K562 (cell line): Measurements from ENCODE around the gene CSH1. TPM values are rescaled to one million over a fixed set of nuclear protein-coding genes. Genes with fewer than 3 reads are reported as not detected.
A peak's percentile ranks its signal among the peaks of the same experiment; 100 is the strongest.
"Not testable (repeated sequence)": the region's sequence is repeated elsewhere in the genome, so short reads cannot be mapped to it uniquely, and the experiment has no call there.

ENCODE experiments used
- ATAC-seq: fragments of 200-7000 bp; cut with Tn5 transposase; 3 replicates; pipeline ENCODE4 v1.9.1; 2020; ENCODE audit warnings: moderate library complexity
- BruUV-seq: library from RNA; stranded (reverse); fragments of 400-500 nt; replicated peaks from 2 replicates; lab custom pipeline; 2021; lab: Mats Ljungman, UMichigan
- CTCF ChIA-PET: fragments of 300-600 bp; formaldehyde crosslinking; extraction: SDS; loops from one replicate; lab custom pipeline; 2021; ENCODE audit warnings: low intra/inter-chr PET ratio; lab: Yijun Ruan, JAX
- POLR2A ChIA-PET: fragments of 300-600, 350-650 bp; sonication (Branson Sonifier 250); formaldehyde crosslinking; extraction: SDS; loops from one replicate; lab custom pipeline; 2021; ENCODE audit warnings: antibody characterized with exemption, inconsistent platforms; lab: Yijun Ruan, JAX
- DNase-seq, 4 experiments: peaks; one replicate each; pipeline versions ENCODE4 v3.0.0 to v3.0.0-alpha.2; 2011 to 2018; ENCODE audit warnings: low spot score in 3 of 4, mixed read lengths in 3 of 4; ENCODE audit errors: extremely low read depth in 1 of 4
- FAIRE-seq: peaks from 2 replicates; lab custom pipeline; 2011; peaks lifted over from hg19 to GRCh38; lab: Jason Lieb, UNC
- H2AFZ ChIP-seq: 2 replicates; pipeline ENCODE4 v1.6.0; 2011; ENCODE audit warnings: low read depth, low read length, control low read depth, inconsistent platforms
- H3K27ac ChIP-seq: fragments of 200-600 bp; 3 replicates; pipeline ENCODE4 v1.8.0; 2011; ENCODE audit warnings: low read depth, mild to moderate bottlenecking, control low read depth, inconsistent platforms, low read length, moderate library complexity, mixed read lengths; ENCODE audit errors: extremely low read depth
- H3K27me3 ChIP-seq, 2 experiments: fragments of 300-600 bp in 1 of 2; 2 replicates in 1 of 2; 3 replicates in 1 of 2; pipeline versions ENCODE4 v1.6.0 to v1.8.0; 2011; ENCODE audit warnings: inconsistent platforms in 2 of 2, low read length in 2 of 2, mild to moderate bottlenecking in 1 of 2, mixed read lengths in 1 of 2, moderate library complexity in 1 of 2; ENCODE audit not compliant: control insufficient read depth in 2 of 2, insufficient read depth in 2 of 2
- H3K36me3 ChIP-seq: fragments of 300-600 bp; 3 replicates; pipeline ENCODE4 v1.8.0; 2011; ENCODE audit warnings: mild to moderate bottlenecking, low read length, inconsistent platforms; ENCODE audit not compliant: control insufficient read depth, insufficient read depth
- H3K4me1 ChIP-seq, 2 experiments: fragments of 200-600 bp in 1 of 2; replicated peaks in 1 of 2; 2 replicates in 1 of 2; 3 replicates in 1 of 2; pipeline versions ENCODE4 v1.5.1 to v1.8.0; 2011; ENCODE audit warnings: inconsistent platforms in 2 of 2, low read length in 2 of 2, mild to moderate bottlenecking in 1 of 2, mixed read lengths in 1 of 2, moderate library complexity in 1 of 2; ENCODE audit not compliant: control insufficient read depth in 2 of 2, insufficient read depth in 2 of 2
- H3K4me2 ChIP-seq: 2 replicates; pipeline ENCODE4 v1.6.1; 2011; ENCODE audit warnings: low read length, control low read depth, inconsistent platforms, mixed read lengths; ENCODE audit not compliant: insufficient read depth
- H3K4me3 ChIP-seq: fragments of 200-600 bp; sonication (generic), shearing (Covaris generic); 2 replicates; pipeline ENCODE4 v1.5.1; 2016; ENCODE audit warnings: control low read depth, inconsistent platforms
- H3K79me2 ChIP-seq: fragments of 200-600 bp; 3 replicates; pipeline ENCODE4 v1.8.0; 2011; ENCODE audit warnings: low read length, inconsistent platforms; ENCODE audit not compliant: control insufficient read depth, insufficient read depth
- H3K9ac ChIP-seq, 2 experiments: 2 replicates each; pipeline versions ENCODE4 v1.6.0 to v1.6.1; 2011; ENCODE audit warnings: low read depth in 2 of 2, low read length in 2 of 2, control low read depth in 1 of 2, inconsistent platforms in 1 of 2, mild to moderate bottlenecking in 1 of 2, mixed read lengths in 1 of 2; ENCODE audit not compliant: insufficient read depth in 1 of 2
- H3K9me1 ChIP-seq: one replicate; pipeline ENCODE4 v1.6.0; 2011; ENCODE audit warnings: inconsistent platforms, mild to moderate bottlenecking, low read length, moderate library complexity; ENCODE audit not compliant: control insufficient read depth, insufficient read depth
- H3K9me3 ChIP-seq: replicated peaks from 2 replicates; pipeline ENCODE4 v1.5.1; 2011; ENCODE audit warnings: low read depth, low read length, inconsistent platforms; ENCODE audit not compliant: control insufficient read depth, insufficient read depth
- H4K20me1 ChIP-seq: replicated peaks from 2 replicates; pipeline ENCODE4 v1.6.1; 2011; ENCODE audit warnings: low read length, inconsistent platforms, mixed read lengths; ENCODE audit not compliant: control insufficient read depth, insufficient read depth
- ADNP ChIP-seq: fragments of 200-800 bp; sonication (Bioruptor generic); IDR thresholded peaks from 2 replicates; pipeline ENCODE4 v1.6.1; 2016; ENCODE audit warnings: missing genetic modification characterization, missing compliant biosample characterization
- BCOR ChIP-seq: fragments of 450-650 bp; IDR thresholded peaks from 2 replicates; pipeline ENCODE4 v1.6.1; 2016
- ESRRA ChIP-seq: fragments of 450-650 bp; IDR thresholded peaks from 2 replicates; pipeline ENCODE4 v1.6.1; 2014; ENCODE audit warnings: low read depth, mild to moderate bottlenecking, moderate library complexity, borderline replicate concordance
- KDM1A ChIP-seq, 2 experiments: fragments of 450-650 bp; IDR thresholded peaks; 2 replicates each; pipeline ENCODE4 v1.6.1; 2016; ENCODE audit warnings: mild to moderate bottlenecking in 2 of 2
- RBM25 ChIP-seq: fragments of 200-400 bp; formaldehyde crosslinking; IDR thresholded peaks from 2 replicates; pipeline ENCODE4 v1.6.1; 2018; ENCODE audit warnings: low read length, low read depth, moderate library complexity; ENCODE audit not compliant: severe bottlenecking
- WGBS: fragments of 100-300 bp; shearing (Covaris generic); methylation state at CpG from one replicate; pipeline ENCODE4 v1.1.6; 2016; ENCODE audit warnings: low coverage, mixed read lengths; ENCODE audit not compliant: insufficient coverage; ENCODE audit errors: missing lambda C conversion rate; 5-methylcytosine and 5-hydroxymethylcytosine counted together
- in situ Hi-C: fragments of 300-500 bp; cut with MboI; formaldehyde crosslinking; loops from 4 replicates; pipeline ENCODE4 v1.15.0; 2018; ENCODE audit warnings: inconsistent platforms, mixed read lengths
- intact Hi-C: fragments of 100-400 bp; cut with micrococcal nuclease; formaldehyde crosslinking; loops from 2 replicates; pipeline ENCODE4 v1.14.2; 2022
- polyA plus RNA-seq, 8 experiments: library from polyadenylated mRNA; depleted of rRNA in 4 of 8; stranded (reverse) in 5 of 8; unstranded in 3 of 8; fragments of >200 nt; fragmentation: Nextera tagmentation in 2 of 8; fragmentation: Illumina TruSeq in 1 of 8; extraction: Ambion mirVana in 2 of 8; extraction: Trizol in 1 of 8; gene quantifications; 2 replicates each; pipeline versions ENCODE4 v1.2.1 to v1.2.3, GENCODE V29; 2011 to 2014; ENCODE audit warnings: inconsistent platforms in 1 of 8, missing spikeins in 1 of 8
- total RNA-seq, 7 experiments: library from RNA; depleted of rRNA in 6 of 7; stranded (reverse); fragments of >200 nt in 6 of 7; fragmentation: Illumina TruSeq in 2 of 7; extraction: Trizol in 2 of 7; gene quantifications; 2 replicates each; pipeline versions ENCODE4 v1.2.1 to v1.2.3, GENCODE V29; 2011 to 2021; ENCODE audit warnings: low replicate concordance in 1 of 7

Gene CSH1
- total and polyA plus RNA-seq, 9 of the 15 experiments (the other 6 are each of a cell fraction or from before 2014, with no cell fraction given): not detected

GRCh38 chr17:63874693-63875092 is 21.7 kb downstream of the CSH1 start:
- H3K9ac ChIP-seq, FAIRE-seq, H3K4me3 ChIP-seq, H3K4me2 ChIP-seq, BruUV-seq, ATAC-seq, intact Hi-C loops, H4K20me1 ChIP-seq, CTCF ChIA-PET, H3K36me3 ChIP-seq, POLR2A ChIA-PET, H3K27ac ChIP-seq, DNase-seq, H3K4me1 ChIP-seq, H3K9me1 ChIP-seq, H3K79me2 ChIP-seq, H2AFZ ChIP-seq, in situ Hi-C loops, H3K9me3 ChIP-seq: not testable (repeated sequence)
- peaks cover 2 to 23% of the 10 kb centered on the region in 2 experiments; a peak in 3 of 5 replicates for H3K27me3 ChIP-seq
- TF ChIP-seq KDM1A (IDR thresholded peaks at IDR 0.05) (peak in 1 of 2 experiments; percentile 48; a peak in 1 of 4 replicates), BCOR (peak; percentile 65; the same call in 1 of the 2 replicates), ESRRA (peak; percentile 83), RBM25 (peak; percentile 77), ADNP (tag) (peak; percentile 61)
- 12% methylated on average over 6 of the region's 6 CpGs for WGBS

GRCh38 chr17:63874061-63874626 is 22.2 kb downstream of the CSH1 start:
- POLR2A ChIA-PET, H3K27ac ChIP-seq, H3K4me3 ChIP-seq, in situ Hi-C loops, CTCF ChIA-PET, intact Hi-C loops, H3K9ac ChIP-seq, H3K79me2 ChIP-seq, H4K20me1 ChIP-seq, H3K9me3 ChIP-seq, H3K36me3 ChIP-seq, FAIRE-seq, BruUV-seq, H3K9me1 ChIP-seq, H2AFZ ChIP-seq, H3K4me2 ChIP-seq, H3K4me1 ChIP-seq, DNase-seq: not testable (repeated sequence)
- H3K27me3 ChIP-seq: peaks cover 2 to 20% of the 10 kb centered on the region in 2 experiments; a peak in 2 of 5 replicates
- ATAC-seq: peak; percentile 79
- WGBS: 34% methylated on average over 6 of the region's 8 CpGs

DNA sequence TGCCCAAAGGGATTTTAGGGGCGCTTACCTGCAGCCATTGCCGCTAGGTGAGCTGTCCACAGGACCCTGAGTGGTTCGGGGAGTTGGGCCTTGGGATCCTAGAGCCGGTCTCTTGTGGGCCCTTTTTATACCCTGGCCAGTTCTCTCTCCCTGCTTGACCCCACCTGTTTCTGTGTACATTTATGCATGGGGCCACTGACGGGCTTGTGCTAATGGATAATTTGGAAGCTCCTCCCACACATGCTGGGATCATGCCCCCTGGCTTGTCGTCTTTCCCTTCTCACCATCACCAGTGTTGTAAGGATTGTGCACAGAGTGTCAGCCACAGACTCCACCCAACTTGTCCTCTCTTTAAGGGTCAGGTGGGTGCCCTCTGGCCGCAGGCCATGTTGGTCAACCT is 22.8 kb downstream of the CSH1 start, which contains the start of gene CSH2:
Gene CSH2, minus strand, starts transcription at position 101 of the 400 bp plus-strand sequence. Its CDS starts 63 bp downstream, at position 38.
- H3K4me1 ChIP-seq, H3K4me2 ChIP-seq, H4K20me1 ChIP-seq, H2AFZ ChIP-seq, FAIRE-seq, H3K36me3 ChIP-seq, H3K4me3 ChIP-seq, DNase-seq, in situ Hi-C loops, H3K9ac ChIP-seq, POLR2A ChIA-PET, H3K79me2 ChIP-seq, H3K27ac ChIP-seq, ATAC-seq, CTCF ChIA-PET, intact Hi-C loops, H3K9me1 ChIP-seq, BruUV-seq, H3K9me3 ChIP-seq: not testable (repeated sequence)
- H3K27me3 ChIP-seq: peaks cover 2 to 19% of the 10 kb centered on the region in 2 experiments; a peak in 2 of 5 replicates
- 35% methylated on average over 3 of the region's 7 CpGs for WGBS
